ENCODE measurements around the gene LRRC47.

The LRRC47 gene

DNA sequence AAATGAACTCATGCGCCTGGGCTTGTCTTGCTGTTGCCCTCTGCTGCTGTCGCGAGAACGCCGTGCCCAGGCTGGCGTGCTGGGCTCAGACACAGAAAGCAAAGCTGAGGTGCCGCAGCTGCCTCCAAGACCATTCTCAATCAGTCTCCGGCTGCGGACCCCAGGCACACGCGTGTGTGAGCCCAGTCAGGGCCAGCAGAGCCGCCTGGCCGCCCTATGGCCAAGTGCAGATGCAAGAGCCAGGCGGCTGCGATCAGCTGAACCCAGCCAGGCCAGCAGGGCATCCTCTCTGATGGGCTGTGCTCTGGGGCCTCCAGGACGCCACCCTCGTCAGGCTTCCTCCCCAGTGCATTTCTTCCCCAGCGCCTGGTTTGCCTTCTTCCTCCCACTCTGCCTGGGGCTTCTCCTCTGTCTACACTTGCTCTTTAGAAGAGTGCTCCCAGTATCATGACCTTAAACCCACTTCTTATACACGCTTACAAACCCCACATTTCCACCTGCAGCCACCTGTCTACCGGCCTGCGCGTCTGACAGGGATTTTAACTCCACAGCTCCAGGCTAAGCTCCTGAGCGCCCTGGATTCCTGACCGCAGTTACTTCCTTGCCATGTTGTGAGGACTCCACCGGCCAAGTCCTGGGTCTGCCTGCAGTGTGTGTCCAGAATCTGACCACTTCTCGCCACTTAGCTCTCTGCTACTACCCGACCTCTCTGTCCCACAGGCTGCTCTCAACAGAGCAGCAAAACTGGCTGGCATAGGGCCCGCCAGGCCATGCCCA lies 21.7 kb upstream of the LRRC47 start:
- Histone ChIP-seq H3K27ac (ENCODE audit: low read depth, low read length) (no peak overlapping the region), H3K9me2 (replicated peaks; ENCODE audit: control insufficient read depth, low read length) (no peaks in the 10 kb centered on the region), H3K4me3 (ENCODE audit: low read length) (no peak overlapping the region), H3K27me3 (ENCODE audit: control insufficient read depth, low read length) (no peaks in the 10 kb centered on the region), H3K9me3 (ENCODE audit: control insufficient read depth, insufficient read depth, low read length) (no peaks in the 10 kb centered on the region), H3K36me3 (ENCODE audit: control insufficient read depth, low read length) (peaks cover 32% of the 10 kb centered on the region), H3K4me1 (ENCODE audit: control insufficient read depth, low read length) (no peaks in the 10 kb centered on the region), H3K79me2 (ENCODE audit: control insufficient read depth, low read length) (no peaks in the 10 kb centered on the region), H4K20me1 (ENCODE audit: control insufficient read depth, insufficient read depth, low read depth, low read length) (no peaks in the 10 kb centered on the region), H3K4me2 (ENCODE audit: low read length) (no peak overlapping the region), H3F3A (ENCODE audit: control insufficient read depth, insufficient read depth) (no peaks in the 10 kb centered on the region)
- TF ChIP-seq EZH2phosphoT487 (IDR thresholded peaks at IDR 0.05; ENCODE audit: borderline replicate concordance, low read length), result no peak
- TF ChIP-seq, protein P1, sequence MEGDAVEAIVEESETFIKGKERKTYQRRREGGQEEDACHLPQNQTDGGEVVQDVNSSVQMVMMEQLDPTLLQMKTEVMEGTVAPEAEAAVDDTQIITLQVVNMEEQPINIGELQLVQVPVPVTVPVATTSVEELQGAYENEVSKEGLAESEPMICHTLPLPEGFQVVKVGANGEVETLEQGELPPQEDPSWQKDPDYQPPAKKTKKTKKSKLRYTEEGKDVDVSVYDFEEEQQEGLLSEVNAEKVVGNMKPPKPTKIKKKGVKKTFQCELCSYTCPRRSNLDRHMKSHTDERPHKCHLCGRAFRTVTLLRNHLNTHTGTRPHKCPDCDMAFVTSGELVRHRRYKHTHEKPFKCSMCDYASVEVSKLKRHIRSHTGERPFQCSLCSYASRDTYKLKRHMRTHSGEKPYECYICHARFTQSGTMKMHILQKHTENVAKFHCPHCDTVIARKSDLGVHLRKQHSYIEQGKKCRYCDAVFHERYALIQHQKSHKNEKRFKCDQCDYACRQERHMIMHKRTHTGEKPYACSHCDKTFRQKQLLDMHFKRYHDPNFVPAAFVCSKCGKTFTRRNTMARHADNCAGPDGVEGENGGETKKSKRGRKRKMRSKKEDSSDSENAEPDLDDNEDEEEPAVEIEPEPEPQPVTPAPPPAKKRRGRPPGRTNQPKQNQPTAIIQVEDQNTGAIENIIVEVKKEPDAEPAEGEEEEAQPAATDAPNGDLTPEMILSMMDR (IDR thresholded peaks at IDR 0.05; ENCODE audit: low read depth, low read length, poor library complexity, severe bottlenecking), result no peak

- no peak overlapping the region for H3K4me3 ChIP-seq (ENCODE audit: low read length)
Observed at GRCh38 chr1:3817138-3817740, 20.9 kb upstream of the LRRC47 start.

GRCh38 chr1:3816331-3817137 lies 20.2 kb upstream of the LRRC47 start:
- Histone ChIP-seq H3K36me3 (ENCODE audit: control insufficient read depth, low read length) (peaks cover 22% of the 10 kb centered on the region), H3K27ac (ENCODE audit: low read depth, low read length) (no peak overlapping the region), H3F3A (ENCODE audit: control insufficient read depth, insufficient read depth) (peaks cover 7% of the 10 kb centered on the region; the same call in 1 of the 2 replicates), H3K27me3 (ENCODE audit: control insufficient read depth, low read length) (no peaks in the 10 kb centered on the region), H3K4me2 (ENCODE audit: low read length) (no peak overlapping the region), H4K20me1 (ENCODE audit: control insufficient read depth, insufficient read depth, low read depth, low read length) (no peaks in the 10 kb centered on the region), H3K9me3 (ENCODE audit: control insufficient read depth, insufficient read depth, low read length) (no peaks in the 10 kb centered on the region), H3K4me1 (ENCODE audit: control insufficient read depth, low read length) (no peaks in the 10 kb centered on the region), H3K9me2 (replicated peaks; ENCODE audit: control insufficient read depth, low read length) (no peaks in the 10 kb centered on the region), H3K79me2 (ENCODE audit: control insufficient read depth, low read length) (no peaks in the 10 kb centered on the region), H3K4me3 (ENCODE audit: low read length) (no peak overlapping the region)
- no peak for TF ChIP-seq EZH2phosphoT487 (IDR thresholded peaks at IDR 0.05; ENCODE audit: borderline replicate concordance, low read length)
- TF ChIP-seq, protein P1 (IDR thresholded peaks at IDR 0.05; ENCODE audit: low read depth, low read length, poor library complexity, severe bottlenecking), result no peak

More at GRCh38 chr1:3817138-3817740, 20.9 kb upstream of the LRRC47 start:
- Histone ChIP-seq H3K9me2 (replicated peaks; ENCODE audit: control insufficient read depth, low read length) (no peaks in the 10 kb centered on the region), H3K9me3 (ENCODE audit: control insufficient read depth, insufficient read depth, low read length) (no peaks in the 10 kb centered on the region), H3F3A (ENCODE audit: control insufficient read depth, insufficient read depth) (0 out of 2 replicates have a peak, but pooled peaks cover 2% of the 10 kb centered on the region), H3K79me2 (ENCODE audit: control insufficient read depth, low read length) (no peaks in the 10 kb centered on the region), H3K4me1 (ENCODE audit: control insufficient read depth, low read length) (no peaks in the 10 kb centered on the region), H3K36me3 (ENCODE audit: control insufficient read depth, low read length) (peaks cover 29% of the 10 kb centered on the region), H3K27ac (ENCODE audit: low read depth, low read length) (no peak overlapping the region), H4K20me1 (ENCODE audit: control insufficient read depth, insufficient read depth, low read depth, low read length) (no peaks in the 10 kb centered on the region), H3K4me2 (ENCODE audit: low read length) (no peak overlapping the region), H3K27me3 (ENCODE audit: control insufficient read depth, low read length) (no peaks in the 10 kb centered on the region)
- TF ChIP-seq, protein P1 (IDR thresholded peaks at IDR 0.05; ENCODE audit: low read depth, low read length, poor library complexity, severe bottlenecking), result no peak
- no peak for TF ChIP-seq EZH2phosphoT487 (IDR thresholded peaks at IDR 0.05; ENCODE audit: borderline replicate concordance, low read length)

Measured in DOHH2 (cell line).